ENCODE data around the gene HEG1.

DNA sequence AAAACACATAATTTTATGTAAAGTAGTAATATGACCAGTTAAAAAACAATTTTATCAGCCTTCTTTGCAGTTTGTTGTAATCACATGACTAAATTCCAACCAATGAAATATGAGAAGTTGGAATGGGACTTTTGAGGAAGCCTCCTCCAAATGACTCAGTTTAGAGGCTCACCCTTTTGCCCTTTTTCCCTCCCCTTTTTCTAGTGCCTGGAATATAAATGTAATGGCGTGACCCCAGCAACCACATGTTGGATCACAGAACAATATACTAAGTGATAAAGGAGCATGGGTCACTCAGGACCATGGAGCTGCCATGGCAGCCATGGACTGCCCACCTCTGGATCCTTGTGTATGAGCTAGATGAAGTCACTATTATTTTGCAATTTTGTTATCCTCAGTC, 48.8 kb upstream of the HEG1 start:
- TF ChIP-seq, protein P1, sequence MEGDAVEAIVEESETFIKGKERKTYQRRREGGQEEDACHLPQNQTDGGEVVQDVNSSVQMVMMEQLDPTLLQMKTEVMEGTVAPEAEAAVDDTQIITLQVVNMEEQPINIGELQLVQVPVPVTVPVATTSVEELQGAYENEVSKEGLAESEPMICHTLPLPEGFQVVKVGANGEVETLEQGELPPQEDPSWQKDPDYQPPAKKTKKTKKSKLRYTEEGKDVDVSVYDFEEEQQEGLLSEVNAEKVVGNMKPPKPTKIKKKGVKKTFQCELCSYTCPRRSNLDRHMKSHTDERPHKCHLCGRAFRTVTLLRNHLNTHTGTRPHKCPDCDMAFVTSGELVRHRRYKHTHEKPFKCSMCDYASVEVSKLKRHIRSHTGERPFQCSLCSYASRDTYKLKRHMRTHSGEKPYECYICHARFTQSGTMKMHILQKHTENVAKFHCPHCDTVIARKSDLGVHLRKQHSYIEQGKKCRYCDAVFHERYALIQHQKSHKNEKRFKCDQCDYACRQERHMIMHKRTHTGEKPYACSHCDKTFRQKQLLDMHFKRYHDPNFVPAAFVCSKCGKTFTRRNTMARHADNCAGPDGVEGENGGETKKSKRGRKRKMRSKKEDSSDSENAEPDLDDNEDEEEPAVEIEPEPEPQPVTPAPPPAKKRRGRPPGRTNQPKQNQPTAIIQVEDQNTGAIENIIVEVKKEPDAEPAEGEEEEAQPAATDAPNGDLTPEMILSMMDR (conservative IDR thresholded peaks at IDR 0.05) = no peak
- no peak for TF ChIP-seq ZFX (IDR thresholded peaks at IDR 0.05)

All from C4-2B (cell line).